ENCODE results near the gene SUGCT. TPM values are rescaled to one million over a fixed set of nuclear protein-coding genes. Genes with fewer than 3 reads are reported as not detected.

The SUGCT gene
- total RNA-seq, 2 donors from 2014 or later: 0.74 to 1.3 TPM

- ATAC-seq (no peak), DNase-seq (ENCODE audit: low spot score) (no peak)
- H3K4me1 Mint-ChIP-seq (ENCODE audit: low read depth in 2 of 2): no peaks in the 10 kb centered on the region
- peaks cover 3% of the 10 kb centered on the region for H3K9me3 Mint-ChIP-seq
- no peaks in the 10 kb centered on the region for H3K36me3 Mint-ChIP-seq
- no peak overlapping the region for H3K4me3 Mint-ChIP-seq
- no peak overlapping the region for H3K27ac Mint-ChIP-seq
- H3K27me3 Mint-ChIP-seq: no peaks in the 10 kb centered on the region
These were observed 384.2 kb downstream of the SUGCT start for GRCh38 chr7:40519009-40519408.

- no peaks in the 10 kb centered on the region for H3K27me3 Mint-ChIP-seq
- DNase-seq (ENCODE audit: low spot score): no peak
- H3K27ac Mint-ChIP-seq: no peak overlapping the region
- no peaks in the 10 kb centered on the region for H3K36me3 Mint-ChIP-seq
- no peak for ATAC-seq
- H3K4me1 Mint-ChIP-seq (ENCODE audit: low read depth in 2 of 2): no peaks in the 10 kb centered on the region
- H3K4me3 Mint-ChIP-seq: no peak overlapping the region
- H3K9me3 Mint-ChIP-seq: peaks cover 4% of the 10 kb centered on the region
These were observed 386.4 kb downstream of the SUGCT start for GRCh38 chr7:40520986-40521738.

GRCh38 chr7:40525764-40526163, 391.0 kb downstream of the SUGCT start:
- no peak for ATAC-seq
- H3K9me3 Mint-ChIP-seq: peaks cover 4% of the 10 kb centered on the region
- no peak overlapping the region for H3K27ac Mint-ChIP-seq
- DNase-seq (ENCODE audit: low spot score): no peak
- H3K4me3 Mint-ChIP-seq: no peak overlapping the region
- H3K27me3 Mint-ChIP-seq: no peaks in the 10 kb centered on the region
- H3K4me1 Mint-ChIP-seq (ENCODE audit: low read depth in 2 of 2): no peaks in the 10 kb centered on the region
- no peaks in the 10 kb centered on the region for H3K36me3 Mint-ChIP-seq

GRCh38 chr7:40526951-40527715, 392.3 kb downstream of the SUGCT start:
- H3K27me3 Mint-ChIP-seq: no peaks in the 10 kb centered on the region
- DNase-seq (ENCODE audit: low spot score) (no peak), ATAC-seq (no peak)
- peaks cover 4% of the 10 kb centered on the region for H3K9me3 Mint-ChIP-seq
- no peak overlapping the region for H3K4me3 Mint-ChIP-seq
- no peak overlapping the region for H3K27ac Mint-ChIP-seq
- H3K36me3 Mint-ChIP-seq: no peaks in the 10 kb centered on the region
- H3K4me1 Mint-ChIP-seq (ENCODE audit: low read depth in 2 of 2): no peaks in the 10 kb centered on the region

- DNase-seq (ENCODE audit: low spot score): no peak
- ATAC-seq: no peak
- no peaks in the 10 kb centered on the region for H3K36me3 Mint-ChIP-seq
- no peak overlapping the region for H3K27ac Mint-ChIP-seq
- no peaks in the 10 kb centered on the region for H3K4me1 Mint-ChIP-seq (ENCODE audit: low read depth in 2 of 2)
- peaks cover 4% of the 10 kb centered on the region for H3K9me3 Mint-ChIP-seq
- no peak overlapping the region for H3K4me3 Mint-ChIP-seq
- no peaks in the 10 kb centered on the region for H3K27me3 Mint-ChIP-seq
These were observed 392.9 kb downstream of the SUGCT start for GRCh38 chr7:40527723-40528122.

GRCh38 chr7:40530292-40530691, 395.5 kb downstream of the SUGCT start:
- Mint-ChIP-seq H3K4me1 (ENCODE audit: low read depth in 2 of 2) (no peaks in the 10 kb centered on the region), H3K9me3 (peaks cover 1% of the 10 kb centered on the region), H3K36me3 (no peaks in the 10 kb centered on the region), H3K4me3 (no peak overlapping the region), H3K27me3 (no peaks in the 10 kb centered on the region), H3K27ac (no peak overlapping the region)
- ATAC-seq (no peak), DNase-seq (ENCODE audit: low spot score) (no peak)

GRCh38 chr7:40531956-40532355, 397.2 kb downstream of the SUGCT start:
- H3K27ac Mint-ChIP-seq: no peak overlapping the region
- H3K4me3 Mint-ChIP-seq: no peak overlapping the region
- DNase-seq (ENCODE audit: low spot score) (no peak), ATAC-seq (no peak)
- no peaks in the 10 kb centered on the region for H3K4me1 Mint-ChIP-seq (ENCODE audit: low read depth in 2 of 2)
- H3K27me3 Mint-ChIP-seq: no peaks in the 10 kb centered on the region
- H3K9me3 Mint-ChIP-seq: peaks cover 4% of the 10 kb centered on the region
- no peaks in the 10 kb centered on the region for H3K36me3 Mint-ChIP-seq

- Mint-ChIP-seq H3K4me3 (no peak overlapping the region), H3K9me3 (peaks cover 4% of the 10 kb centered on the region), H3K27ac (no peak overlapping the region), H3K36me3 (no peaks in the 10 kb centered on the region), H3K4me1 (ENCODE audit: low read depth in 2 of 2) (no peaks in the 10 kb centered on the region), H3K27me3 (no peaks in the 10 kb centered on the region)
- ATAC-seq (no peak), DNase-seq (ENCODE audit: low spot score) (no peak)
These were observed 400.9 kb downstream of the SUGCT start for GRCh38 chr7:40535678-40536077.

GRCh38 chr7:40536421-40536820, 401.6 kb downstream of the SUGCT start:
- Mint-ChIP-seq H3K9me3 (peaks cover 7% of the 10 kb centered on the region), H3K27ac (no peak overlapping the region), H3K4me3 (no peak overlapping the region), H3K4me1 (ENCODE audit: low read depth in 2 of 2) (no peaks in the 10 kb centered on the region), H3K36me3 (no peaks in the 10 kb centered on the region), H3K27me3 (no peaks in the 10 kb centered on the region)
- DNase-seq (ENCODE audit: low spot score): no peak
- ATAC-seq: no peak

- Mint-ChIP-seq H3K27ac (no peak overlapping the region), H3K4me1 (ENCODE audit: low read depth in 2 of 2) (no peaks in the 10 kb centered on the region)
- ATAC-seq: no peak
These were observed 403.5 kb downstream of the SUGCT start for GRCh38 chr7:40538281-40538680.

GRCh38 chr7:40541336-40541735, 406.5 kb downstream of the SUGCT start:
- H3K27me3 Mint-ChIP-seq: no peaks in the 10 kb centered on the region
- no peak overlapping the region for H3K27ac Mint-ChIP-seq
- no peaks in the 10 kb centered on the region for H3K4me1 Mint-ChIP-seq (ENCODE audit: low read depth in 2 of 2)
- no peak for ATAC-seq
- no peak overlapping the region for H3K4me3 Mint-ChIP-seq
- no peaks in the 10 kb centered on the region for H3K36me3 Mint-ChIP-seq
- no peak for DNase-seq (ENCODE audit: low spot score)
- H3K9me3 Mint-ChIP-seq: peaks cover 3% of the 10 kb centered on the region

More at GRCh38 chr7:40538281-40538680, 403.5 kb downstream of the SUGCT start:
- no peaks in the 10 kb centered on the region for H3K36me3 Mint-ChIP-seq
- DNase-seq (ENCODE audit: low spot score): no peak
- H3K27me3 Mint-ChIP-seq: no peaks in the 10 kb centered on the region
- peaks cover 7% of the 10 kb centered on the region for H3K9me3 Mint-ChIP-seq
- H3K4me3 Mint-ChIP-seq: no peak overlapping the region

- H3K4me3 Mint-ChIP-seq: no peak overlapping the region
- no peaks in the 10 kb centered on the region for H3K27me3 Mint-ChIP-seq
- no peak for DNase-seq (ENCODE audit: low spot score)
- ATAC-seq: no peak
- no peaks in the 10 kb centered on the region for H3K4me1 Mint-ChIP-seq (ENCODE audit: low read depth in 2 of 2)
- no peak overlapping the region for H3K27ac Mint-ChIP-seq
- no peaks in the 10 kb centered on the region for H3K36me3 Mint-ChIP-seq
- H3K9me3 Mint-ChIP-seq: peaks cover 3% of the 10 kb centered on the region
These were observed 408.4 kb downstream of the SUGCT start for GRCh38 chr7:40542982-40543741.

GRCh38 chr7:40544221-40544723, 409.5 kb downstream of the SUGCT start:
- Mint-ChIP-seq H3K9me3 (peaks cover 6% of the 10 kb centered on the region), H3K4me1 (ENCODE audit: low read depth in 2 of 2) (no peaks in the 10 kb centered on the region), H3K27me3 (no peaks in the 10 kb centered on the region), H3K4me3 (no peak overlapping the region), H3K36me3 (no peaks in the 10 kb centered on the region), H3K27ac (no peak overlapping the region)
- DNase-seq (ENCODE audit: low spot score) (no peak), ATAC-seq (no peak)

GRCh38 chr7:40544871-40545303, 410.1 kb downstream of the SUGCT start:
- DNase-seq (ENCODE audit: low spot score) (no peak), ATAC-seq (no peak)
- H3K9me3 Mint-ChIP-seq: peaks cover 6% of the 10 kb centered on the region
- no peak overlapping the region for H3K27ac Mint-ChIP-seq
- H3K36me3 Mint-ChIP-seq: no peaks in the 10 kb centered on the region
- H3K4me1 Mint-ChIP-seq (ENCODE audit: low read depth in 2 of 2): no peaks in the 10 kb centered on the region
- H3K27me3 Mint-ChIP-seq: no peaks in the 10 kb centered on the region
- H3K4me3 Mint-ChIP-seq: no peak overlapping the region

Measured in natural killer cell treated with Interleukin-12 subunit alpha and Interleukin-12 subunit beta and Interleukin-15 and Interleukin-18, amount 100 ng/mL, for 72 hours (primary cell).